GM23338 (cell line): ENCODE data around the gene TESK2. TPM values are rescaled to one million over a fixed set of nuclear protein-coding genes. Genes with fewer than 3 reads are reported as not detected.

Source experiments
- ATAC-seq: fragments of 200-7000 bp; cut with Tn5 transposase; 3 replicates; pipeline ENCODE4 v1.9.1; 2020
- DNase-seq: peaks from one replicate; pipeline ENCODE4 v3.0.0-alpha.2; 2015; ENCODE audit warnings: low spot score
- H2AFZ ChIP-seq: fragments of 200-600 bp; sonication (generic); 2 replicates; pipeline ENCODE4 v1.8.0; 2016; ENCODE audit warnings: antibody characterized with exemption, mild to moderate bottlenecking, moderate library complexity
- H3F3A ChIP-seq: fragments of 200-600 bp; sonication (generic); replicated peaks from 2 replicates; pipeline ENCODE4 v1.8.0; 2017; ENCODE audit warnings: antibody characterized with exemption, mixed run types, low read depth
- H3K27ac ChIP-seq: fragments of 200-600 bp; sonication (generic); 2 replicates; pipeline ENCODE4 v1.6.1; 2016; ENCODE audit warnings: low read depth
- H3K27me3 ChIP-seq: fragments of 200-600 bp; sonication (generic); 2 replicates; pipeline ENCODE4 v1.8.0; 2016; ENCODE audit warnings: mild to moderate bottlenecking, mixed run types, moderate library complexity; ENCODE audit not compliant: insufficient read depth
- H3K36me3 ChIP-seq: fragments of 200-600 bp; sonication (generic); 2 replicates; pipeline ENCODE4 v1.8.0; 2016; ENCODE audit warnings: mild to moderate bottlenecking; ENCODE audit not compliant: insufficient read depth
- H3K4me1 ChIP-seq: fragments of 200-600 bp; sonication (generic); 2 replicates; pipeline ENCODE4 v1.8.0; 2016; ENCODE audit warnings: mild to moderate bottlenecking, moderate library complexity; ENCODE audit not compliant: insufficient read depth
- H3K4me2 ChIP-seq: fragments of 200-600 bp; sonication (generic); 2 replicates; pipeline ENCODE4 v1.7.1; 2017; ENCODE audit warnings: mixed run types
- H3K4me3 ChIP-seq: fragments of 200-600 bp; sonication (generic); 2 replicates; pipeline ENCODE4 v1.6.1; 2016; ENCODE audit warnings: mixed run types
- H3K79me2 ChIP-seq: fragments of 200-600 bp; sonication (generic); replicated peaks from 2 replicates; pipeline ENCODE4 v1.8.0; 2017; ENCODE audit warnings: mild to moderate bottlenecking; ENCODE audit not compliant: insufficient read depth
- H3K9me2 ChIP-seq: fragments of 200-600 bp; sonication (generic); 2 replicates; pipeline ENCODE4 v1.8.0; 2017; ENCODE audit not compliant: insufficient read depth
- H4K20me1 ChIP-seq: fragments of 200-600 bp; sonication (generic); replicated peaks from 2 replicates; pipeline ENCODE4 v1.8.0; 2017; ENCODE audit warnings: mild to moderate bottlenecking; ENCODE audit not compliant: insufficient read depth
- H3K27ac Mint-ChIP-seq: 2 replicates; pipeline ENCODE4 v1.8.0; 2020; ENCODE audit warnings: inconsistent platforms, mild to moderate bottlenecking, moderate library complexity, mixed read lengths
- H3K27me3 Mint-ChIP-seq: 3 replicates; pipeline ENCODE4 v1.8.0; 2022; ENCODE audit warnings: low read depth, mild to moderate bottlenecking, moderate library complexity, mixed read lengths, inconsistent platforms; ENCODE audit not compliant: insufficient read depth, poor library complexity
- H3K36me3 Mint-ChIP-seq: 3 replicates; pipeline ENCODE4 v1.8.0; 2021; ENCODE audit warnings: low read depth, mild to moderate bottlenecking, inconsistent platforms, moderate library complexity, mixed read lengths
- H3K4me1 Mint-ChIP-seq: 3 replicates; pipeline ENCODE4 v1.8.0; 2020; ENCODE audit warnings: mild to moderate bottlenecking, inconsistent platforms, mixed read lengths
- H3K4me3 Mint-ChIP-seq: 3 replicates; pipeline ENCODE4 v1.8.0; 2021; ENCODE audit warnings: moderate library complexity, mild to moderate bottlenecking, inconsistent platforms, mixed read lengths
- H3K9me3 Mint-ChIP-seq: 3 replicates; pipeline ENCODE4 v1.8.0; 2020; ENCODE audit warnings: moderate library complexity, mild to moderate bottlenecking, inconsistent platforms, mixed read lengths
- CREB1 ChIP-seq: fragments of 250-450 bp; sonication (Bioruptor Pico); IDR thresholded peaks from 2 replicates; pipeline ENCODE4 v1.5.0; 2020; ENCODE audit warnings: low read depth, mild to moderate bottlenecking, moderate library complexity
- CTCF ChIP-seq, 2 experiments: fragments of 200-600 bp in 1 of 2; sonication (generic) in 1 of 2; conservative IDR thresholded peaks; 2 replicates each; pipeline versions ENCODE4 v1.5.1 to v1.6.1; 2016 to 2017; ENCODE audit warnings: antibody characterized with exemption in 2 of 2, low read depth in 2 of 2, mild to moderate bottlenecking in 2 of 2, moderate library complexity in 1 of 2
- EZH2 ChIP-seq: fragments of 200-600 bp; sonication (generic); IDR thresholded peaks from one replicate; pipeline ENCODE4 v1.8.0; 2017; ENCODE audit warnings: antibody characterized with exemption, mild to moderate bottlenecking, low read depth; ENCODE audit not compliant: unreplicated experiment
- EZH2phosphoT487 ChIP-seq: fragments of 200-600 bp; sonication (generic); IDR thresholded peaks from one replicate; pipeline ENCODE4 v1.8.1; 2018; ENCODE audit warnings: antibody characterized with exemption; ENCODE audit not compliant: unreplicated experiment
- JUNB ChIP-seq: IDR thresholded peaks from one replicate; pipeline ENCODE4 v1.6.1; 2016; ENCODE audit warnings: antibody characterized with exemption; ENCODE audit not compliant: unreplicated experiment
- REST ChIP-seq: IDR thresholded peaks from one replicate; pipeline ENCODE4 v1.6.1; 2018; ENCODE audit warnings: antibody characterized with exemption; ENCODE audit not compliant: unreplicated experiment
- STAT1 ChIP-seq: IDR thresholded peaks from one replicate; pipeline ENCODE4 v1.6.1; 2016; ENCODE audit warnings: antibody characterized with exemption; ENCODE audit not compliant: unreplicated experiment
- ZNF114 ChIP-seq: fragments of 250-450 bp; sonication (Bioruptor Pico); IDR thresholded peaks from 2 replicates; pipeline ENCODE4 v1.5.0; 2020; ENCODE audit warnings: mild to moderate bottlenecking, moderate library complexity
- ZNF462 ChIP-seq: fragments of 250-450 bp; sonication (Bioruptor Pico); IDR thresholded peaks from 2 replicates; pipeline ENCODE4 v1.5.0; 2020; ENCODE audit warnings: mild to moderate bottlenecking, moderate library complexity
- polyA plus RNA-seq: library from polyadenylated mRNA; unstranded; fragments of >200 nt; fragmentation: Nextera tagmentation; extraction: Ambion mirVana; gene quantifications from 2 replicates; pipeline ENCODE4 v1.2.1, GENCODE V29; 2016
- total RNA-seq: library from RNA; depleted of rRNA; stranded (reverse); fragments of >200 nt; shearing (Covaris generic); gene quantifications from 2 replicates; pipeline ENCODE4 v1.2.3, GENCODE V29; 2014

The TESK2 gene
- total and polyA plus RNA-seq, 2 experiments from 2014 or later: 5.2 to 14.0 TPM

- TF ChIP-seq CREB1 (CRISPR knock-in tag) (no peak), JUNB (no peak)
Measured at GRCh38 chr1:45411510-45411899, 79.5 kb downstream of the TESK2 start (continued).

GRCh38 chr1:45410850-45411509 is 80.0 kb downstream of the TESK2 start:
- H3K4me2 ChIP-seq: no peak overlapping the region
- H3K4me3 ChIP-seq: no peak overlapping the region
- H3K27me3 ChIP-seq: no peaks in the 10 kb centered on the region
- H3K4me1 Mint-ChIP-seq: peaks cover 7% of the 10 kb centered on the region
- H3K27ac Mint-ChIP-seq: no peak overlapping the region
- no peak overlapping the region for H2AFZ ChIP-seq
- no peak for TF ChIP-seq REST
- H3K9me2 ChIP-seq: no peaks in the 10 kb centered on the region
- no peak overlapping the region for H3K4me3 Mint-ChIP-seq
- no peaks in the 10 kb centered on the region for H3K36me3 Mint-ChIP-seq
- H3K27me3 Mint-ChIP-seq: no peaks in the 10 kb centered on the region
- H3K4me1 ChIP-seq: no peaks in the 10 kb centered on the region
- DNase-seq (no peak), ATAC-seq (no peak)
- H3K27ac ChIP-seq: no peak overlapping the region
- no peaks in the 10 kb centered on the region for H3F3A ChIP-seq
- H3K9me3 Mint-ChIP-seq: no peaks in the 10 kb centered on the region
- no peaks in the 10 kb centered on the region for H3K79me2 ChIP-seq
- H4K20me1 ChIP-seq: no peaks in the 10 kb centered on the region
- H3K36me3 ChIP-seq: no peaks in the 10 kb centered on the region

GRCh38 chr1:45409276-45409675 is 81.7 kb downstream of the TESK2 start:
- no peaks in the 10 kb centered on the region for H3K36me3 Mint-ChIP-seq
- DNase-seq: no peak
- H2AFZ ChIP-seq: no peak overlapping the region
- H3K27ac Mint-ChIP-seq: no peak overlapping the region
- no peaks in the 10 kb centered on the region for H3K79me2 ChIP-seq
- H3K27me3 ChIP-seq: no peaks in the 10 kb centered on the region
- H3K4me2 ChIP-seq: no peak overlapping the region
- H3K4me1 Mint-ChIP-seq: peaks cover 7% of the 10 kb centered on the region
- no peaks in the 10 kb centered on the region for H3K9me2 ChIP-seq
- H3K4me1 ChIP-seq: no peaks in the 10 kb centered on the region
- H3K27ac ChIP-seq: no peak overlapping the region
- H4K20me1 ChIP-seq: no peaks in the 10 kb centered on the region
- ATAC-seq: no peak
- no peaks in the 10 kb centered on the region for H3K9me3 Mint-ChIP-seq
- H3K4me3 ChIP-seq: no peak overlapping the region
- no peaks in the 10 kb centered on the region for H3F3A ChIP-seq
- H3K4me3 Mint-ChIP-seq: no peak overlapping the region
- H3K27me3 Mint-ChIP-seq: no peaks in the 10 kb centered on the region
- no peaks in the 10 kb centered on the region for H3K36me3 ChIP-seq
- TF ChIP-seq STAT1 (no peak), EZH2phosphoT487 (no peak), JUNB (no peak), ZNF114 (CRISPR knock-in tag) (no peak), EZH2 (no peak), CTCF (conservative IDR thresholded peaks at IDR 0.05; ENCODE audit: low read depth in 2 of 2) (no peak), ZNF462 (CRISPR knock-in tag) (no peak)
